PC-3 (cell line): ENCODE data around the gene NDUFAF2. TPM values are rescaled to one million over a fixed set of nuclear protein-coding genes. Genes with fewer than 3 reads are reported as not detected.
A peak's percentile ranks its signal among the peaks of the same experiment; 100 is the strongest.

Experiments
- ATAC-seq: fragments of 200-7000 bp; cut with Tn5 transposase; 2 replicates; pipeline ENCODE4 v1.9.1; 2020; ENCODE audit warnings: mild to moderate bottlenecking, moderate library complexity
- BruUV-seq: library from RNA; stranded (reverse); fragments of 400-500 nt; replicated peaks from 2 replicates; lab custom pipeline; 2021; lab: Mats Ljungman, UMichigan
- CTCF ChIA-PET: fragments of 300-600 bp; sonication (Branson Sonifier 250); formaldehyde crosslinking; loops from one replicate; lab custom pipeline; 2022; ENCODE audit warnings: antibody characterized with exemption; lab: Charles Lee
- POLR2A ChIA-PET: fragments of 300-600 bp; sonication (Branson Sonifier 250); formaldehyde crosslinking; loops from one replicate; lab custom pipeline; 2022; ENCODE audit warnings: antibody characterized with exemption; ENCODE audit not compliant: unreplicated experiment; lab: Charles Lee
- DNase-seq: peaks from one replicate; pipeline ENCODE4 v3.0.0-alpha.2; 2015
- H2AFZ ChIP-seq: fragments of 300-600 bp; sonication (generic); 2 replicates; pipeline ENCODE4 v1.6.0; 2016; ENCODE audit warnings: antibody characterized with exemption, low read length
- H3F3A ChIP-seq: fragments of 300-600 bp; sonication (generic); one replicate; pipeline ENCODE4 v1.6.0; 2017; ENCODE audit warnings: antibody characterized with exemption, low read length, control low read depth, mild to moderate bottlenecking; ENCODE audit not compliant: unreplicated experiment
- H3K27ac ChIP-seq: fragments of 300-600 bp; sonication (generic); 2 replicates; pipeline ENCODE4 v1.5.1; 2016; ENCODE audit warnings: mild to moderate bottlenecking, low read length
- H3K27me3 ChIP-seq: fragments of 300-600 bp; sonication (generic); 2 replicates; pipeline ENCODE4 v1.6.1; 2016; ENCODE audit warnings: low read length, mixed read lengths
- H3K36me3 ChIP-seq: fragments of 300-600 bp; sonication (generic); 2 replicates; pipeline ENCODE4 v1.6.1; 2016; ENCODE audit warnings: low read depth, mixed run types, low read length, mixed read lengths
- H3K4me1 ChIP-seq: fragments of 300-600 bp; sonication (generic); 2 replicates; pipeline ENCODE4 v1.5.1; 2016; ENCODE audit warnings: low read length; ENCODE audit not compliant: insufficient read depth
- H3K4me2 ChIP-seq: fragments of 300-600 bp; sonication (generic); 2 replicates; pipeline ENCODE4 v1.6.0; 2016; ENCODE audit warnings: low read length
- H3K4me3 ChIP-seq: fragments of 300-600 bp; sonication (generic); 2 replicates; pipeline ENCODE4 v1.5.1; 2016; ENCODE audit warnings: mild to moderate bottlenecking, low read length, mixed read lengths
- H3K79me2 ChIP-seq: fragments of 300-600 bp; sonication (generic); 2 replicates; pipeline ENCODE4 v1.6.1; 2017; ENCODE audit warnings: low read length, mixed read lengths
- H3K9ac ChIP-seq: fragments of 300-600 bp; sonication (generic); 2 replicates; pipeline ENCODE4 v1.6.0; 2016; ENCODE audit warnings: mild to moderate bottlenecking, low read length
- H3K9me2 ChIP-seq: fragments of 300-600 bp; sonication (generic); replicated peaks from 2 replicates; pipeline ENCODE4 v1.6.1; 2016; ENCODE audit warnings: mixed run types, low read length, mixed read lengths
- H3K9me3 ChIP-seq: fragments of 300-600 bp; sonication (generic); 2 replicates; pipeline ENCODE4 v1.6.1; 2016; ENCODE audit warnings: low read length, mixed read lengths
- H4K20me1 ChIP-seq: fragments of 300-600 bp; sonication (generic); 2 replicates; pipeline ENCODE4 v1.6.1; 2016; ENCODE audit warnings: low read length, mixed read lengths
- CTCF ChIP-seq: fragments of 300-600 bp; sonication (generic); conservative IDR thresholded peaks from 2 replicates; pipeline ENCODE4 v1.5.1; 2017; ENCODE audit warnings: antibody characterized with exemption, low read depth, mild to moderate bottlenecking, low read length
- EZH2 ChIP-seq: fragments of 300-600 bp; sonication (generic); IDR thresholded peaks from one replicate; pipeline ENCODE4 v1.6.1; 2017; ENCODE audit warnings: antibody characterized with exemption, mild to moderate bottlenecking, low read length; ENCODE audit not compliant: unreplicated experiment
- EZH2phosphoT487 ChIP-seq: fragments of 300-600 bp; sonication (generic); IDR thresholded peaks from 2 replicates; pipeline ENCODE4 v1.6.1; 2018; ENCODE audit warnings: mild to moderate bottlenecking, antibody characterized with exemption, low read length, borderline replicate concordance
- intact Hi-C: fragments of 100-400 bp; cut with micrococcal nuclease; formaldehyde crosslinking; loops from 2 replicates; pipeline ENCODE4 v1.9.0; 2023
- total RNA-seq: library from RNA; depleted of rRNA; stranded (reverse); fragments of >200 nt; gene quantifications from 2 replicates; pipeline ENCODE4 v1.2.3, GENCODE V29; 2014

The NDUFAF2 gene
- total RNA-seq, 1 experiment from 2014 or later = 41.9 TPM

- no TSS peak for BruUV-seq
- Histone ChIP-seq H3K36me3 (no peaks in the 10 kb centered on the region), H4K20me1 (no peaks in the 10 kb centered on the region), H3F3A (no peaks in the 10 kb centered on the region), H3K4me2 (no peak overlapping the region), H2AFZ (no peak overlapping the region), H3K27me3 (no peaks in the 10 kb centered on the region), H3K9me3 (no peaks in the 10 kb centered on the region), H3K4me1 (peaks cover 4% of the 10 kb centered on the region; the same call in 1 of the 2 replicates), H3K4me3 (no peak overlapping the region), H3K27ac (no peak overlapping the region), H3K79me2 (no peaks in the 10 kb centered on the region), H3K9me2 (no peaks in the 10 kb centered on the region), H3K9ac (no peak overlapping the region)
- ATAC-seq = no peak
- ChIA-PET CTCF (no interaction called here), POLR2A (no interaction called here)
- intact Hi-C loops = no loop called here
- no peak for DNase-seq
- TF ChIP-seq EZH2phosphoT487 = no peak
These were observed 171.0 kb downstream of the NDUFAF2 start for GRCh38 chr5:61115968-61116367.

- Histone ChIP-seq H3F3A (no peaks in the 10 kb centered on the region), H3K9ac (no peak overlapping the region), H3K27ac (no peak overlapping the region), H3K4me2 (no peak overlapping the region), H3K9me3 (no peaks in the 10 kb centered on the region), H3K36me3 (no peaks in the 10 kb centered on the region), H3K27me3 (no peaks in the 10 kb centered on the region), H4K20me1 (no peaks in the 10 kb centered on the region), H3K9me2 (no peaks in the 10 kb centered on the region), H3K4me1 (peaks cover 5% of the 10 kb centered on the region; the same call in 1 of the 2 replicates), H2AFZ (no peak overlapping the region), H3K79me2 (no peaks in the 10 kb centered on the region), H3K4me3 (no peak overlapping the region)
- ChIA-PET POLR2A (no interaction called here), CTCF (no interaction called here)
- ATAC-seq = no peak
- no peak for DNase-seq
- TF ChIP-seq EZH2phosphoT487 (no peak), CTCF (no peak), EZH2 (no peak)
- intact Hi-C loops = no loop called here
- BruUV-seq = no TSS peak
These were observed 174.1 kb downstream of the NDUFAF2 start for GRCh38 chr5:61119066-61119465.

GRCh38 chr5:61120534-61120933, 175.5 kb downstream of the NDUFAF2 start:
- no TSS peak for BruUV-seq
- H3K36me3 ChIP-seq = no peaks in the 10 kb centered on the region
- H3K4me3 ChIP-seq = no peak overlapping the region
- intact Hi-C loops = loop anchor here (5.0 kb wide), 1 partner anchor 33 kb away; no protein-coding TSS in a partner anchor
- H3K27me3 ChIP-seq = no peaks in the 10 kb centered on the region
- H3K9me2 ChIP-seq = no peaks in the 10 kb centered on the region
- no peak for TF ChIP-seq EZH2phosphoT487
- TF ChIP-seq EZH2 = no peak
- TF ChIP-seq CTCF = no peak
- H3K9ac ChIP-seq = no peak overlapping the region
- H3K27ac ChIP-seq = no peak overlapping the region
- CTCF ChIA-PET = no interaction called here
- H3K4me1 ChIP-seq = peaks cover 5% of the 10 kb centered on the region; the same call in 1 of the 2 replicates
- no peaks in the 10 kb centered on the region for H4K20me1 ChIP-seq
- POLR2A ChIA-PET = no interaction called here
- H3F3A ChIP-seq = no peaks in the 10 kb centered on the region
- H3K4me2 ChIP-seq = no peak overlapping the region
- DNase-seq = peak; percentile 34
- no peaks in the 10 kb centered on the region for H3K9me3 ChIP-seq
- peak; percentile 58 for ATAC-seq
- no peak overlapping the region for H2AFZ ChIP-seq
- no peaks in the 10 kb centered on the region for H3K79me2 ChIP-seq
